Activated CD4-positive, alpha-beta T cell treated with anti-CD3 and anti-CD28 coated beads, Interleukin-2, amount 50 U/mL, for 16 hours (primary cell): ENCODE measurements around the gene NT5C2.
A peak's percentile ranks its signal among the peaks of the same experiment; 100 is the strongest.
"Not testable (repeated sequence)": the region's sequence is repeated elsewhere in the genome, so short reads cannot be mapped to it uniquely, and the experiment has no call there.

Experiments used
- DNase-seq: peaks from one replicate; pipeline ENCODE4 v3.0.0-alpha.2; 2020

NT5C2 gene

GRCh38 chr10:103198648-103199047 is 5.6 kb upstream of the NT5C2 start:
- DNase-seq: no peak

- no peak for DNase-seq
Observed at GRCh38 chr10:103197903-103198302, 4.8 kb upstream of the NT5C2 start.

GRCh38 chr10:103197174-103197573 is 4.1 kb upstream of the NT5C2 start:
- peak; percentile 53 for DNase-seq

- DNase-seq: no peak
Observed at GRCh38 chr10:103196516-103196915, 3.4 kb upstream of the NT5C2 start.

GRCh38 chr10:103193820-103194529 is 903 bp upstream of the NT5C2 start:
- no peak for DNase-seq

- DNase-seq: peak; percentile 78
Observed at GRCh38 chr10:103192451-103193106, 493 bp downstream of the NT5C2 start.

- peak; percentile 37 for DNase-seq
Observed at GRCh38 chr10:103192089-103192450, 1.0 kb downstream of the NT5C2 start.

- not testable (repeated sequence) for DNase-seq
Observed at GRCh38 chr10:103191198-103191597, 1.9 kb downstream of the NT5C2 start.

- no peak for DNase-seq
Observed at GRCh38 chr10:103188853-103189252, 4.2 kb downstream of the NT5C2 start.

GRCh38 chr10:103186128-103186527 is 6.9 kb downstream of the NT5C2 start:
- DNase-seq: no peak

- no peak for DNase-seq
Observed at GRCh38 chr10:103184615-103185014, 8.5 kb downstream of the NT5C2 start.

- DNase-seq: not testable (repeated sequence)
Observed at GRCh38 chr10:103183991-103184451, 9.1 kb downstream of the NT5C2 start.

- DNase-seq: peak; percentile 27
Observed at GRCh38 chr10:103181244-103181643, 11.8 kb downstream of the NT5C2 start.

GRCh38 chr10:103180491-103180890 is 12.6 kb downstream of the NT5C2 start:
- no peak for DNase-seq

GRCh38 chr10:103177123-103177522 is 15.9 kb downstream of the NT5C2 start:
- no peak for DNase-seq

GRCh38 chr10:103175580-103176285 is 17.3 kb downstream of the NT5C2 start:
- no peak for DNase-seq

- DNase-seq: not testable (repeated sequence)
Observed at GRCh38 chr10:103174324-103174723, 18.7 kb downstream of the NT5C2 start.

GRCh38 chr10:103171278-103171677 is 21.8 kb downstream of the NT5C2 start:
- peak; percentile 26 for DNase-seq

GRCh38 chr10:103168438-103168837 is 24.6 kb downstream of the NT5C2 start:
- DNase-seq: no peak

GRCh38 chr10:103167554-103167953 is 25.5 kb downstream of the NT5C2 start:
- DNase-seq: not testable (repeated sequence)

GRCh38 chr10:103166523-103166922 is 26.5 kb downstream of the NT5C2 start:
- no peak for DNase-seq

GRCh38 chr10:103163766-103164403 is 29.2 kb downstream of the NT5C2 start:
- not testable (repeated sequence) for DNase-seq

- DNase-seq: no peak
Observed at GRCh38 chr10:103157246-103157645, 35.8 kb downstream of the NT5C2 start.
